Measurements from ENCODE around the gene EBNA1BP2.
"Not testable (repeated sequence)": the region's sequence is repeated elsewhere in the genome, so short reads cannot be mapped to it uniquely, and the experiment has no call there.

Gene EBNA1BP2

GRCh38 chr1:43165765-43166164, 6.3 kb downstream of the EBNA1BP2 start:
- no peak overlapping the region for H3K9ac ChIP-seq (ENCODE audit: low read length)
- H3K4me1 ChIP-seq (ENCODE audit: control insufficient read depth, low read depth, low read length), result no peaks in the 10 kb centered on the region
- no peak overlapping the region for H3K4me3 ChIP-seq (ENCODE audit: low read length)
- H3K9me3 ChIP-seq (ENCODE audit: control insufficient read depth, low read depth, low read length), result no peaks in the 10 kb centered on the region
- no peak overlapping the region for H3K27ac ChIP-seq (ENCODE audit: low read length)
- no peaks in the 10 kb centered on the region for H3K27me3 ChIP-seq (ENCODE audit: control insufficient read depth, insufficient read depth, low read length)
- peaks cover 65% of the 10 kb centered on the region for H3K36me3 ChIP-seq (ENCODE audit: control insufficient read depth, low read depth, low read length)

GRCh38 chr1:43165162-43165561, 6.9 kb downstream of the EBNA1BP2 start:
- H3K27me3 ChIP-seq (ENCODE audit: control insufficient read depth, insufficient read depth, low read length), result no peaks in the 10 kb centered on the region
- H3K9ac ChIP-seq (ENCODE audit: low read length), result no peak overlapping the region
- peaks cover 61% of the 10 kb centered on the region for H3K36me3 ChIP-seq (ENCODE audit: control insufficient read depth, low read depth, low read length)
- H3K27ac ChIP-seq (ENCODE audit: low read length), result no peak overlapping the region
- no peaks in the 10 kb centered on the region for H3K4me1 ChIP-seq (ENCODE audit: control insufficient read depth, low read depth, low read length)
- H3K9me3 ChIP-seq (ENCODE audit: control insufficient read depth, low read depth, low read length), result no peaks in the 10 kb centered on the region
- no peak overlapping the region for H3K4me3 ChIP-seq (ENCODE audit: low read length)

DNA sequence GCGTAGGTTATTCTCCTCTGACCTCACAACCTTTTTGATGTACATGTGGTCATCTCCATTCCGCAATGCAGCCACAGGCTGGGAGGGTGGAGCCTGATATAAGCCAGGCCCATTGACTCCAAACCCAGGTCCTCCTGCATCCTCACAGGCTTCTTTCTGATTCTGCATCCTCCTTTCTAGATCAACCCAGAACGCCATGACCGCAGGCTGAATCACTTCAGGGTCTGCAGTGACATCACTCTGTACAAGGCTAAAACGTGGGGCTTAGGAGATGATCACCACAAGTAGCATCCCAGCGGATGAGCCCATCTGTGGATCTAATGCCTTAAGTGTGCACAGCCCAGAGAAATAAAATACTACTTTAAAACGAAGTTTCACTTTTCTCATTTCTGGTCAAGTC, 16.1 kb downstream of the EBNA1BP2 start:
- Histone ChIP-seq H3K9ac (ENCODE audit: low read length) (no peak overlapping the region), H3K27ac (ENCODE audit: low read length) (no peak overlapping the region), H3K36me3 (ENCODE audit: control insufficient read depth, low read depth, low read length) (no peaks in the 10 kb centered on the region), H3K9me3 (ENCODE audit: control insufficient read depth, low read depth, low read length) (no peaks in the 10 kb centered on the region), H3K4me3 (ENCODE audit: low read length) (no peak overlapping the region), H3K4me1 (ENCODE audit: control insufficient read depth, low read depth, low read length) (no peaks in the 10 kb centered on the region), H3K27me3 (ENCODE audit: control insufficient read depth, insufficient read depth, low read length) (no peaks in the 10 kb centered on the region)

- Histone ChIP-seq H3K36me3 (ENCODE audit: control insufficient read depth, low read depth, low read length) (no peaks in the 10 kb centered on the region), H3K4me1 (ENCODE audit: control insufficient read depth, low read depth, low read length) (peaks cover 3% of the 10 kb centered on the region), H3K4me3 (ENCODE audit: low read length) (no peak overlapping the region), H3K27ac (ENCODE audit: low read length) (no peak overlapping the region), H3K9ac (ENCODE audit: low read length) (no peak overlapping the region), H3K27me3 (ENCODE audit: control insufficient read depth, insufficient read depth, low read length) (no peaks in the 10 kb centered on the region), H3K9me3 (ENCODE audit: control insufficient read depth, low read depth, low read length) (no peaks in the 10 kb centered on the region)
Measured at GRCh38 chr1:43153443-43153842, 18.6 kb downstream of the EBNA1BP2 start.

DNA sequence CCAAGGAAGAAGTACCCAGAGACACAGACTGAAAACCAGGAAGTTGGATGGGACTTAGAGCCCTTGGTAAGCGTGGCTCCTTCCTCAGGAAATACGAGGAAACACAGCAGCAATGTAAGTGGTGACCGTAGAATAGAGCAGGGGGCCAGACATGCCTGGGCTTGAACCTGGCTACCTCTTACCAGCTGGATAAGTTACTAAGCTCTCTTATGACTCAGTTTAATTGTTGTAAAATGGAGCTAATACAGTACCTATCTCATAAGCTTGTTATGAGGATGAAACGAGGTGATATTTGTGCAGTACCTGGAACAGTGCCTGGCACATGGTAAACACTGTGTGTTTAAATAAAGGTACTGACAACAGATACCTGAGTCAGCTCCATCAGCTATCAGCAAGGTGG, 19.2 kb downstream of the EBNA1BP2 start:
- Histone ChIP-seq H3K27ac (ENCODE audit: low read length) (peak overlapping the region; percentile 25), H3K9ac (ENCODE audit: low read length) (no peak overlapping the region)

DNA sequence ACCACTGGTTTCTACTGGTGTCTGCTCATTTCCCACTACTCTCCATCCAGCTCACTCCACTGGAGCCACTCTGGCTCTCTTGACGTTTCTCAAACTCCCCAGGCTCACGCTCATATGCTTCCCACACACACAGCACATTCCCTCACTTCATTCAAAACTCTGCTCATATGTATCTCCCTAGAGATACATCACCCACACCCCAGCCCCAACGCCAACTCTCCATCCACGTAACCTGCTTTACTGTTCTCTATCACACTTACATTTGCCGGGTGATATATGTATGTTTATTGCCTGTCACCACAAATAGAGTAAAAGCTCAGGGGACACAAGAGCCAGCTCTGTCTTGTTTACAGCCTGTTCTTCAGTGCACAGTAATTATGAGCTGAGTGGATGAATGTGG, 22.2 kb downstream of the EBNA1BP2 start:
- H3K36me3 ChIP-seq (ENCODE audit: control insufficient read depth, low read depth, low read length), result no peaks in the 10 kb centered on the region
- H3K9me3 ChIP-seq (ENCODE audit: control insufficient read depth, low read depth, low read length), result no peaks in the 10 kb centered on the region
- H3K9ac ChIP-seq (ENCODE audit: low read length), result no peak overlapping the region
- no peak overlapping the region for H3K27ac ChIP-seq (ENCODE audit: low read length)
- H3K4me3 ChIP-seq (ENCODE audit: low read length), result no peak overlapping the region
- H3K27me3 ChIP-seq (ENCODE audit: control insufficient read depth, insufficient read depth, low read length), result no peaks in the 10 kb centered on the region
- H3K4me1 ChIP-seq (ENCODE audit: control insufficient read depth, low read depth, low read length), result peaks cover 11% of the 10 kb centered on the region

More for the DNA sequence above, 19.2 kb downstream of the EBNA1BP2 start:
- peaks cover 7% of the 10 kb centered on the region for H3K4me1 ChIP-seq (ENCODE audit: control insufficient read depth, low read depth, low read length)
- H3K4me3 ChIP-seq (ENCODE audit: low read length), result no peak overlapping the region
- no peaks in the 10 kb centered on the region for H3K27me3 ChIP-seq (ENCODE audit: control insufficient read depth, insufficient read depth, low read length)
- no peaks in the 10 kb centered on the region for H3K9me3 ChIP-seq (ENCODE audit: control insufficient read depth, low read depth, low read length)
- H3K36me3 ChIP-seq (ENCODE audit: control insufficient read depth, low read depth, low read length), result no peaks in the 10 kb centered on the region

- peak overlapping the region; percentile 58 for H3K4me3 ChIP-seq (ENCODE audit: low read length)
Measured at GRCh38 chr1:43147625-43148327, 24.3 kb downstream of the EBNA1BP2 start.

DNA sequence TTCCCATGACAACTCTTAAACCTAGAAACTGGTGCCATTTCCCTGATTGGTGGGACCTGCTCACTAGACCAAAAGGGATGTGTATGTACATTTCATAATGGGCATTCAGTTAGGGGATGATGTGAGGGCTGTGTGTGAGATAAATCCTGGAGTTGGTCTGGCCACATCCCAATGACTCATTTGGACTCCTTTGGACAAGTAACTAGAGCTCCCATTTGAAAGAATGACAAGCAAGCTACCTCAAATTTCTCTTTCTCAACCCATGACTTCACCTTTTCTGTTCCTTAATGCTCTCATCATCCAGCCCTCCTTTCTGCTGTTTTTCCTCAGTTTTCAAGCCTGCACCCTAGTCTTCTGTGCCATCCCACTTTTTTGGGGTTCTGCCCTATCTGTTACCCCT, 27.9 kb downstream of the EBNA1BP2 start:
- no peaks in the 10 kb centered on the region for H3K9me3 ChIP-seq (ENCODE audit: control insufficient read depth, low read depth, low read length)
- H3K27me3 ChIP-seq (ENCODE audit: control insufficient read depth, insufficient read depth, low read length), result no peaks in the 10 kb centered on the region
- peaks cover 11% of the 10 kb centered on the region for H3K4me1 ChIP-seq (ENCODE audit: control insufficient read depth, low read depth, low read length)
- no peak overlapping the region for H3K27ac ChIP-seq (ENCODE audit: low read length)
- no peak overlapping the region for H3K9ac ChIP-seq (ENCODE audit: low read length)
- no peak overlapping the region for H3K4me3 ChIP-seq (ENCODE audit: low read length)
- no peaks in the 10 kb centered on the region for H3K36me3 ChIP-seq (ENCODE audit: control insufficient read depth, low read depth, low read length)

More at GRCh38 chr1:43147625-43148327, 24.3 kb downstream of the EBNA1BP2 start:
- peaks cover 11% of the 10 kb centered on the region for H3K4me1 ChIP-seq (ENCODE audit: control insufficient read depth, low read depth, low read length)
- no peak overlapping the region for H3K27ac ChIP-seq (ENCODE audit: low read length)
- no peaks in the 10 kb centered on the region for H3K9me3 ChIP-seq (ENCODE audit: control insufficient read depth, low read depth, low read length)
- no peak overlapping the region for H3K9ac ChIP-seq (ENCODE audit: low read length)
- no peaks in the 10 kb centered on the region for H3K36me3 ChIP-seq (ENCODE audit: control insufficient read depth, low read depth, low read length)
- H3K27me3 ChIP-seq (ENCODE audit: control insufficient read depth, insufficient read depth, low read length), result no peaks in the 10 kb centered on the region

DNA sequence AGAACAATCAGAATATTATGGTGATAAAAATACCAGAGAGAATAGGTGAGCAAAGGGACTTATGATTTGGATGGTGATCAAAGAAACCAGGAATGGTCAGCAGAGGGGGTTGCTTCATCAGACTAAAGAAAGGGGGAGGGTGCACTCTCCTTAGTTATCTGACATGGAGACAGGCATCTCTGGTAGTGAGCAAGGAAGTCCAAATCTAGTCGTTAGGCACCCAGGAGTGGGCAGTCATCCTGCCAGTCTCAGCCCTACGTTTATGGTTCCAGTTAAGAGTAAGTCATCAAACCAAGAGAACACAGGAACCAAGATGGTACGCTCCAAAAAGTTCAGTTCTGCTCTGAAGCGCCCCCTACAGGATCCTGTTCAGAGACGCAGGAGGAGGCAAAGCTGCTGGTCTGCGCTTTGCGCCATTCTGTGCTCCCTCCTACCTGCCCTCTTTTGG, 28.6 kb downstream of the EBNA1BP2 start:
- Histone ChIP-seq H3K27ac (ENCODE audit: low read length) (no peak overlapping the region), H3K4me1 (ENCODE audit: control insufficient read depth, low read depth, low read length) (peaks cover 9% of the 10 kb centered on the region), H3K9me3 (ENCODE audit: control insufficient read depth, low read depth, low read length) (no peaks in the 10 kb centered on the region), H3K4me3 (ENCODE audit: low read length) (no peak overlapping the region), H3K9ac (ENCODE audit: low read length) (no peak overlapping the region), H3K27me3 (ENCODE audit: control insufficient read depth, insufficient read depth, low read length) (no peaks in the 10 kb centered on the region), H3K36me3 (ENCODE audit: control insufficient read depth, low read depth, low read length) (no peaks in the 10 kb centered on the region)

GRCh38 chr1:43140583-43140982, 31.5 kb downstream of the EBNA1BP2 start:
- H3K4me3 ChIP-seq (ENCODE audit: low read length), result no peak overlapping the region
- H3K4me1 ChIP-seq (ENCODE audit: control insufficient read depth, low read depth, low read length), result no peaks in the 10 kb centered on the region
- no peak overlapping the region for H3K9ac ChIP-seq (ENCODE audit: low read length)
- H3K9me3 ChIP-seq (ENCODE audit: control insufficient read depth, low read depth, low read length), result no peaks in the 10 kb centered on the region
- H3K27me3 ChIP-seq (ENCODE audit: control insufficient read depth, insufficient read depth, low read length), result no peaks in the 10 kb centered on the region
- no peaks in the 10 kb centered on the region for H3K36me3 ChIP-seq (ENCODE audit: control insufficient read depth, low read depth, low read length)
- no peak overlapping the region for H3K27ac ChIP-seq (ENCODE audit: low read length)

GRCh38 chr1:43140010-43140409, 32.1 kb downstream of the EBNA1BP2 start:
- H3K27me3 ChIP-seq (ENCODE audit: control insufficient read depth, insufficient read depth, low read length), result no peaks in the 10 kb centered on the region
- H3K9ac ChIP-seq (ENCODE audit: low read length), result no peak overlapping the region
- no peak overlapping the region for H3K4me3 ChIP-seq (ENCODE audit: low read length)
- H3K9me3 ChIP-seq (ENCODE audit: control insufficient read depth, low read depth, low read length), result no peaks in the 10 kb centered on the region
- no peaks in the 10 kb centered on the region for H3K36me3 ChIP-seq (ENCODE audit: control insufficient read depth, low read depth, low read length)
- no peaks in the 10 kb centered on the region for H3K4me1 ChIP-seq (ENCODE audit: control insufficient read depth, low read depth, low read length)
- no peak overlapping the region for H3K27ac ChIP-seq (ENCODE audit: low read length)

- not testable (repeated sequence) for H3K27ac ChIP-seq (ENCODE audit: low read length); H3K36me3 ChIP-seq (ENCODE audit: control insufficient read depth, low read depth, low read length)
Measured at GRCh38 chr1:43139295-43139694, 32.8 kb downstream of the EBNA1BP2 start.

More at GRCh38 chr1:43139295-43139694, 32.8 kb downstream of the EBNA1BP2 start:
- not testable (repeated sequence) for H3K4me3 ChIP-seq (ENCODE audit: low read length); H3K9me3 ChIP-seq (ENCODE audit: control insufficient read depth, low read depth, low read length); H3K27me3 ChIP-seq (ENCODE audit: control insufficient read depth, insufficient read depth, low read length); H3K4me1 ChIP-seq (ENCODE audit: control insufficient read depth, low read depth, low read length); H3K9ac ChIP-seq (ENCODE audit: low read length)

Measured in iPS-18a (cell line).